Endothelial cell of umbilical vein (primary cell): Measurements from ENCODE around the gene FGF2. TPM values are rescaled to one million over a fixed set of nuclear protein-coding genes. Genes with fewer than 3 reads are reported as not detected.

ENCODE experiments used
- BruUV-seq: library from RNA; stranded (reverse); fragments of 400-500 nt; replicated peaks from 2 replicates; lab custom pipeline; 2021; lab: Mats Ljungman, UMichigan
- CTCF ChIA-PET: fragments of 300-600, 350-600 bp; sonication (Branson Sonifier 250); formaldehyde crosslinking; loops from one replicate; lab custom pipeline; 2021; ENCODE audit warnings: antibody characterized with exemption, inconsistent platforms; lab: Charles Lee
- POLR2A ChIA-PET: fragments of 300-600, 350-600 bp; sonication (Branson Sonifier 250); formaldehyde crosslinking; loops from one replicate; lab custom pipeline; 2021; ENCODE audit warnings: antibody characterized with exemption, inconsistent platforms; lab: Charles Lee
- DNase-seq: peaks from one replicate; pipeline ENCODE4 v3.0.0-alpha.2; 2011; ENCODE audit warnings: low read depth, low spot score
- FAIRE-seq: peaks from 2 replicates; lab custom pipeline; 2011; peaks lifted over from hg19 to GRCh38; lab: Jason Lieb, UNC
- H2AFZ ChIP-seq: 2 replicates; pipeline ENCODE4 v1.6.0; 2012; ENCODE audit warnings: low read depth, low read length, control low read depth, inconsistent platforms
- H3K27ac ChIP-seq: 2 replicates; pipeline ENCODE4 v1.5.1; 2011; ENCODE audit warnings: low read depth, mild to moderate bottlenecking, control low read depth, low read length, moderate library complexity; ENCODE audit not compliant: insufficient read depth
- H3K27me3 ChIP-seq, 2 experiments: 2 replicates each; pipeline versions ENCODE4 v1.6.0 to v1.6.1; 2011; ENCODE audit warnings: low read length in 2 of 2, mixed read lengths in 1 of 2; ENCODE audit not compliant: control insufficient read depth in 2 of 2, insufficient read depth in 2 of 2
- H3K36me3 ChIP-seq, 2 experiments: 2 replicates in 1 of 2; 3 replicates in 1 of 2; pipeline ENCODE4 v1.5.1; 2011; ENCODE audit warnings: low read length in 2 of 2, mild to moderate bottlenecking in 1 of 2, moderate library complexity in 1 of 2; ENCODE audit not compliant: control insufficient read depth in 2 of 2, insufficient read depth in 2 of 2; ENCODE audit errors: extremely low read depth in 1 of 2
- H3K4me1 ChIP-seq: 3 replicates; pipeline ENCODE4 v1.5.1; 2011; ENCODE audit warnings: mild to moderate bottlenecking, low read length; ENCODE audit not compliant: control insufficient read depth, insufficient read depth; ENCODE audit errors: extremely low read depth
- H3K4me2 ChIP-seq: 2 replicates; pipeline ENCODE4 v1.6.1; 2011; ENCODE audit warnings: low read length, control low read depth, mixed read lengths; ENCODE audit not compliant: insufficient read depth
- H3K4me3 ChIP-seq, 3 experiments: fragments of 200-600 bp in 1 of 3; sonication (generic), shearing (Covaris generic) in 1 of 3; replicated peaks in 1 of 3; 2 replicates each; pipeline ENCODE4 v1.5.1; 2011 to 2016; ENCODE audit warnings: control low read depth in 3 of 3, low read length in 3 of 3, mild to moderate bottlenecking in 2 of 3, inconsistent platforms in 1 of 3, low read depth in 1 of 3, moderate library complexity in 1 of 3; ENCODE audit not compliant: insufficient read depth in 1 of 3
- H3K79me2 ChIP-seq: 2 replicates; pipeline ENCODE4 v1.6.0; 2012; ENCODE audit warnings: low read length, inconsistent platforms; ENCODE audit not compliant: control insufficient read depth, insufficient read depth
- H3K9ac ChIP-seq: replicated peaks from 2 replicates; pipeline ENCODE3; 2011; ENCODE audit warnings: low read length, control low read depth; ENCODE audit not compliant: insufficient read depth; ENCODE audit errors: extremely low read depth
- H3K9me1 ChIP-seq: replicated peaks from 3 replicates; pipeline ENCODE4 v1.6.0; 2011; ENCODE audit warnings: mild to moderate bottlenecking, low read length; ENCODE audit not compliant: control insufficient read depth, insufficient read depth; ENCODE audit errors: extremely low read depth
- H3K9me3 ChIP-seq: replicated peaks from 2 replicates; pipeline ENCODE4 v1.5.1; 2012; ENCODE audit warnings: low read length, inconsistent platforms; ENCODE audit not compliant: control insufficient read depth, insufficient read depth
- H4K20me1 ChIP-seq: replicated peaks from 2 replicates; pipeline ENCODE3; 2011; ENCODE audit warnings: mild to moderate bottlenecking, low read length; ENCODE audit not compliant: control insufficient read depth, insufficient read depth; ENCODE audit errors: extremely low read depth
- CTCF ChIP-seq, 2 donors: IDR thresholded peaks; 1 replicate in 1 of 2; 2 replicates in 1 of 2; pipeline ENCODE4 v1.5.1; 2011; ENCODE audit warnings: low read length in 2 of 2, mild to moderate bottlenecking in 2 of 2, moderate library complexity in 2 of 2, control low read depth in 1 of 2, inconsistent platforms in 1 of 2, low read depth in 1 of 2; ENCODE audit not compliant: insufficient read depth in 1 of 2; ENCODE audit errors: extremely low read depth in 1 of 2
- EZH2 ChIP-seq: IDR thresholded peaks from 2 replicates; pipeline ENCODE4 v1.6.1; 2012; ENCODE audit warnings: borderline replicate concordance, low read depth, mild to moderate bottlenecking, moderate library complexity, low read length, inconsistent platforms; ENCODE audit not compliant: severe bottlenecking
- FOS ChIP-seq: IDR thresholded peaks from 2 replicates; pipeline ENCODE4 v1.6.1; 2011; ENCODE audit warnings: mild to moderate bottlenecking, low read length, moderate library complexity, borderline replicate concordance; ENCODE audit not compliant: insufficient read depth
- GATA2 ChIP-seq: IDR thresholded peaks from 2 replicates; pipeline ENCODE4 v1.7.0; 2011; ENCODE audit warnings: low read depth, mild to moderate bottlenecking, moderate library complexity, mixed read lengths, low read length; ENCODE audit not compliant: insufficient read length, insufficient read depth
- JUN ChIP-seq: IDR thresholded peaks from 2 replicates; pipeline ENCODE4 v1.6.1; 2011; ENCODE audit warnings: borderline replicate concordance, low read depth; ENCODE audit not compliant: insufficient read length, insufficient read depth
- MAX ChIP-seq: IDR thresholded peaks from 2 replicates; pipeline ENCODE4 v1.6.1; 2011; ENCODE audit not compliant: insufficient read depth, insufficient read length
- MYC ChIP-seq: IDR thresholded peaks from one replicate; pipeline ENCODE4 v1.6.1; 2011; ENCODE audit warnings: mild to moderate bottlenecking, low read depth, low read length
- POLR2A ChIP-seq: IDR thresholded peaks from 2 replicates; pipeline ENCODE4 v1.6.1; 2012; ENCODE audit warnings: low read depth, mild to moderate bottlenecking, control low read depth, low read length
- POLR2AphosphoS5 ChIP-seq: IDR thresholded peaks from 2 replicates; pipeline ENCODE4 v1.6.1; 2012; ENCODE audit warnings: low read depth, mild to moderate bottlenecking, control low read depth, low read length, moderate library complexity; ENCODE audit not compliant: insufficient read depth
- dilution Hi-C: fragments of 300-500 bp; cut with MboI; formaldehyde crosslinking; loops from one replicate; pipeline ENCODE4 v1.15.0; 2019; ENCODE audit warnings: low sequenced_read_pairs; ENCODE audit not compliant: extremely low pct_ligation_motif_present
- intact Hi-C: fragments of 100-400 bp; cut with micrococcal nuclease; formaldehyde crosslinking; loops from one replicate; pipeline ENCODE4 v1.10.0; 2022
- polyA plus RNA-seq, 4 experiments: library from polyadenylated mRNA; depleted of rRNA in 3 of 4; stranded (reverse) in 3 of 4; unstranded in 1 of 4; fragments of >200 nt; gene quantifications; 2 replicates each; pipeline versions ENCODE4 v1.2.1 to v1.2.3, GENCODE V29; 2011 to 2012; ENCODE audit warnings: missing spikeins in 1 of 4
- total RNA-seq: library from RNA; stranded (reverse); gene quantifications from 2 replicates; pipeline ENCODE4 v1.2.3, GENCODE V29; 2021

The FGF2 gene
- total and polyA plus RNA-seq, 2 donors (not counting 3 experiments of a cell fraction or from before 2014, with no cell fraction given): 4.6 to 23.9 TPM

GRCh38 chr4:122787940-122788339 is 38.7 kb upstream of the FGF2 start:
- Histone ChIP-seq H3K79me2 (no peaks in the 10 kb centered on the region), H3K36me3 (no peaks in the 10 kb centered on the region), H3K4me2 (no peak overlapping the region), H3K9me1 (no peaks in the 10 kb centered on the region), H4K20me1 (no peaks in the 10 kb centered on the region), H3K27me3 (no peaks in the 10 kb centered on the region), H3K4me1 (peaks cover 13% of the 10 kb centered on the region), H3K9ac (no peak overlapping the region), H3K4me3 (no peak overlapping the region), H2AFZ (no peak overlapping the region), H3K9me3 (no peaks in the 10 kb centered on the region), H3K27ac (no peak overlapping the region)
- CTCF ChIA-PET: interaction anchor here (0.8 kb wide), 1 partner anchor 10 kb away, joined by 3 read pairs; no protein-coding TSS in a partner anchor
- no TSS peak for BruUV-seq
- POLR2A ChIA-PET: no interaction called here
- DNase-seq (no peak), FAIRE-seq (no peak)
- TF ChIP-seq GATA2 (no peak), JUN (no peak), MYC (no peak), CTCF (IDR thresholded peaks at IDR 0.05; ENCODE audit: extremely low read depth in 1 of 2, insufficient read depth in 1 of 2, low read depth in 1 of 2, low read length in 2 of 2) (no peak), MAX (no peak), FOS (no peak), POLR2AphosphoS5 (no peak), POLR2A (no peak), EZH2 (no peak)
- intact Hi-C loops: no loop called here
- dilution Hi-C loops: no loop called here
